ENCODE data around the gene ZNF674.

DNA sequence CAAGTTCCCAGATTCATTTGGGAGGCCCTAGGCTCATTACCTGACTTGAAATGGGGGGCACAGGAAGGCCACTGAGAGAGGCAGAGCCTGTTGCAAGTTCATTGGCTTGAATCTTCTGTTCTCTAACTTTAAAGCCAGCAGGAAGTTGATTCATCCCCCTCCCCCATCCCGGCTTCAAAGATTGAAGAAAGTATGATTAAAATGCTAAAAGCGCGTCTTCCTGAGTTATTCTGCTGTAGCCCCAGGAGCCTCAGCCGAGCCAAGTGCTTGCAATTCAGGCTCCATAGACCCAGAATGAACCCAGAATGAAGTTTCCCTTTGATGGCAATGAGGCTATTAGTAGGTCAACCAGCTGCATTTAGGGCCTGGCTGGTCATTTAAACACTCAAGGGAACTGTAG, 43.0 kb upstream of the ZNF674 start:
- TF ChIP-seq EZH2phosphoT487 (IDR thresholded peaks at IDR 0.05; ENCODE audit: low read depth), result no peak
- TF ChIP-seq, protein P1, sequence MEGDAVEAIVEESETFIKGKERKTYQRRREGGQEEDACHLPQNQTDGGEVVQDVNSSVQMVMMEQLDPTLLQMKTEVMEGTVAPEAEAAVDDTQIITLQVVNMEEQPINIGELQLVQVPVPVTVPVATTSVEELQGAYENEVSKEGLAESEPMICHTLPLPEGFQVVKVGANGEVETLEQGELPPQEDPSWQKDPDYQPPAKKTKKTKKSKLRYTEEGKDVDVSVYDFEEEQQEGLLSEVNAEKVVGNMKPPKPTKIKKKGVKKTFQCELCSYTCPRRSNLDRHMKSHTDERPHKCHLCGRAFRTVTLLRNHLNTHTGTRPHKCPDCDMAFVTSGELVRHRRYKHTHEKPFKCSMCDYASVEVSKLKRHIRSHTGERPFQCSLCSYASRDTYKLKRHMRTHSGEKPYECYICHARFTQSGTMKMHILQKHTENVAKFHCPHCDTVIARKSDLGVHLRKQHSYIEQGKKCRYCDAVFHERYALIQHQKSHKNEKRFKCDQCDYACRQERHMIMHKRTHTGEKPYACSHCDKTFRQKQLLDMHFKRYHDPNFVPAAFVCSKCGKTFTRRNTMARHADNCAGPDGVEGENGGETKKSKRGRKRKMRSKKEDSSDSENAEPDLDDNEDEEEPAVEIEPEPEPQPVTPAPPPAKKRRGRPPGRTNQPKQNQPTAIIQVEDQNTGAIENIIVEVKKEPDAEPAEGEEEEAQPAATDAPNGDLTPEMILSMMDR (IDR thresholded peaks at IDR 0.05; ENCODE audit: low read depth, low read length), result no peak
